Measurements from ENCODE around the gene MTRF1L.

MTRF1L gene, protein sequence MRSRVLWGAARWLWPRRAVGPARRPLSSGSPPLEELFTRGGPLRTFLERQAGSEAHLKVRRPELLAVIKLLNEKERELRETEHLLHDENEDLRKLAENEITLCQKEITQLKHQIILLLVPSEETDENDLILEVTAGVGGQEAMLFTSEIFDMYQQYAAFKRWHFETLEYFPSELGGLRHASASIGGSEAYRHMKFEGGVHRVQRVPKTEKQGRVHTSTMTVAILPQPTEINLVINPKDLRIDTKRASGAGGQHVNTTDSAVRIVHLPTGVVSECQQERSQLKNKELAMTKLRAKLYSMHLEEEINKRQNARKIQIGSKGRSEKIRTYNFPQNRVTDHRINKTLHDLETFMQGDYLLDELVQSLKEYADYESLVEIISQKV

DNA sequence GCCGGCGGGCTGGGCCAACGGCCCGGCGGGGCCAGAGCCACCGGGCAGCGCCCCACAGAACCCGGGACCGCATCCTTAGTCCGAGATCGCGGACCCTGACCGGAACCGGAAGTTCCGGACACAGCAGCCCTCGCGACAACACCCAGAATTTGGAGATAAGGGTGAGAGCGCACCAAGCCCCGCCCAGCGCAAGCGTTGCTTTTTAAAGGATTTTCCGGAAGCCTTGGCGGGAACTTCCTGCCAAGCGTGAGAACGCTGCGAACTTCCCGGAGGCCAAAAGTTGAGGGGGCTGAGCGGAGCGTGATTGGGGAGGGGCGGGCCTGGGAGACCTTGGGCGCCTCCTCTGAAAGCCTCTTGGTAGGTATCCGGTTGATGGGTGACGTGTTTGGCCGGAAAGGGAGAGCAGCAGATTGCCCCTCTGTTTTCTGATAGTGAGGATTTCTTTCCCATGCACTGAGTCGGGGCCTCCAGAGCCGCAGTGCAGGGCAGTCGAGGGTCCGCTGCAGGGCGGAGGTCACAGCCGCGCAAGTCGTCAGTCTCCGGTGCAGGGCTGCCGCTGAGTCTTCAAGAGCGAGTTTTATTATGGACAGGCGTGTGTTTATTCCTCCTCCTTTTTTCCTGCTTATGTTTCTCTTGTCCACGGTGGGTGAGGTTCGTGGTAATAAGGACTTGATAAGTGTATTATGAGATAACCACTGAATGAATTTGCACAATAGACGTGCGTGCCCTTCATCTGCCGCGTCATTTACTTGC is at the start of gene MTRF1L:
TSS of gene MTRF1L (minus strand) at position 97 of the 753 bp plus-strand sequence. CDS start at position 73, 24 bp downstream.
- peak; percentile 97 for DNase-seq (ENCODE audit: low read depth)

DNA sequence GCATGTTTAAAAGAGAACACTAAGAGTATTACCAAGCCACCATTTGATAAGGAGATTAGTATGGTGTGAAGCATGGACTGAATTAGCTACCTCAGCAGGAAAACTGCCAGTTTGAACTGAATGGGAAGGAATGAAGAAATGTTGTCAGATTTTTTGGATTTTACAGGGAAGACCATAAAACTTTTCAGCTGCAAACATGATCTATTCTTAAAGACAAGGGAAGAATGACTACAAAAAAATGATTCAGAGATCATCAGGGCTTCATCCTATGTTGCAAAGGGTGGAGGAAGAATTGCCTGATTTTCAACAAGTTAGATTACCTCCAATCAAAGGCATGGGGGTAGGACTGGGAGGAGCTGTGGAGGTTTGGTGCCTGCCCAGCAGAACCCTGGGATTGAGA is 49.3 kb upstream of the MTRF1L start:
- DNase-seq (ENCODE audit: low read depth): peak; percentile 22

DNA sequence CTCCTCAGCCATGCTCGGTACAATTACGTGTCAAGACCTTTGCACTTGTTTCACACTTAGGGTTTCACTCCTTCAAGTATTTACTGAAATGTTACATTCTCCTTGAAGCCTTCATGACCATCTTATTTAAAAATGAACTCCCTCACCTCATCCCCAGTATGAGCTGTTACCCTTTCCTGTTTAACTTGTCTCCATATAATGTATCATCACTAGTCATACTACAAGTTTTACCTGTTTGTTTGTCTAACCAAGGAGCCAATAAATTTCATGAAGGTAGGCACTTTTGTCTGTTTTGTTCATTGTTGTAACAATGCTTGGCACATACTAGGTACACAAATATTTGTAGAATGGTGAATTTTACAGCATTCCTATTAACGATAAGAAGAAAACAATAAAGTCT is 46.1 kb upstream of the MTRF1L start:
- no peak for DNase-seq (ENCODE audit: low read depth)

DNA sequence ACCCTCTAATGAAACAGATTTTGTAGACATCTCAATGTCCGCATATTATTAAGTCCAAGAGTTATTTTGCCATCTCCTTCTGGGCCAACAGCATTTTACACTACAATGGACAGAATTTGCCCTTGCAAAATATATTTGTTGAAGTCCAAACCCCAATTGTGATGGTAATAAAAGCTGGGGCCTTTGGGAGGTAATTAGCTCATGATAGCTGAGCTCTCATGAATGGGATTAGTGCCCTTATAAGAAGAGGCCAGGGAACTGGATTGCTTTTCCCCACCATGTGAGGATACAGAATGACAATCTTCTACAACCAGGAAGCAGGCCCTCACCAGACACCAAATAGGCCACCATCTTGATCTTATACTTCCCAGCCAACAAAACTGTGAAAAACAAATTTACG is 44.9 kb upstream of the MTRF1L start:
- DNase-seq (ENCODE audit: low read depth): no peak

DNA sequence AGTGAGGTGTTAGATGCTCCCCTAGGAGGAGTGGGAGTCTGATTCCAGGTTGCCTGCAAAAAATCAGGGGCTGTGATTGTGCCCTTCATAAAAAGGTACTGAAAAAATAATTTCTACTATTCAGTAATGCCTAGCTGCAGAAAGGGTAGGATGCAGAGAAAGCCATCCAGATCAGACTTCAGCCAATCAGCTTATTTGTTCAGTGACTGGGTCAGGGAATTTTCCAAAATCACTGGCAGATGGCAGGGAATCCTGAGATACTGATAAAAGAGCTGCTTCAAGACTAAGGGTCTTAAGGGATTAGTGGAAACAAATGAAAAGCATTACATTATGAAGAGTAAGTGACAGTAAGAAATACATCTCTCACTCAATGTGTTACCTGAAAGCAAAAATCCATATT is 42.8 kb upstream of the MTRF1L start:
- no peak for DNase-seq (ENCODE audit: low read depth)

DNA sequence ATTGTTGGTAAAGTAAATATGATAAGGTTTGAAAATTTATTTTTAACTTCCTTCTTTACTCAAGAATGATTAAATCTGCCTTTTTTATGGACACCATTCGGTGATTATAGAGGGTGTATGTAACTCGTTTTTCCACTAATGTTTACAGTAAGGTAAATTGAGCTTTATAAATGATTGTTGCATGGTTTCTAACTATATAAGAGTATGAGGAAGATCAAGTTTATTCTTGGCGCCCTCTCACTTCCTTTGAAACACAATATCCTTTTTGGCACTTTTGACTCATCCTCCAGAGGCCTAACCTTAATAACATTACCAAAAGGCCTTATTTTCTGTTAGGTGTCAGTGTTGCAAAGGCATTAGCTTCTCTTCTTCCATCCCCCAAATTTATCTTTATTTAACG is 41.8 kb upstream of the MTRF1L start:
- no peak for DNase-seq (ENCODE audit: low read depth)

DNA sequence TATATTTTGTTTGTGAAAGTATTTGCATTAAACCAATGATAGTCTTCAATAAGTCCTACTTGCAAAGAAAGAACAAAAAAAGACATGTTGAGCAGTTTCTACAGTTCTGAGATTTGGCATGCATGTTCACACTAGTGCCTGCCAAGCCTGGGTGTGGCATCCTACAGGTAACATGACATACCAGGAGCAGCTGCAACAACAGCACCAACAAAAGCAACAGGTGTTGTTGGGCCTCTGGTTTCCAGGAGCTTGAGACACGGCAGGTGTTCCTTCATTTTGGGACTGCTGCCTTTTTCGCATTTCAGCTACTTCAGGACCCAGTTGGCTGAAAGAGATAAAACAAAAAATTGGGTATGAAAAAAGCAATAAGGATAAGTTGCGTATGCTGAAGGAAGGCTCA is 41.2 kb upstream of the MTRF1L start:
- DNase-seq (ENCODE audit: low read depth): no peak

DNA sequence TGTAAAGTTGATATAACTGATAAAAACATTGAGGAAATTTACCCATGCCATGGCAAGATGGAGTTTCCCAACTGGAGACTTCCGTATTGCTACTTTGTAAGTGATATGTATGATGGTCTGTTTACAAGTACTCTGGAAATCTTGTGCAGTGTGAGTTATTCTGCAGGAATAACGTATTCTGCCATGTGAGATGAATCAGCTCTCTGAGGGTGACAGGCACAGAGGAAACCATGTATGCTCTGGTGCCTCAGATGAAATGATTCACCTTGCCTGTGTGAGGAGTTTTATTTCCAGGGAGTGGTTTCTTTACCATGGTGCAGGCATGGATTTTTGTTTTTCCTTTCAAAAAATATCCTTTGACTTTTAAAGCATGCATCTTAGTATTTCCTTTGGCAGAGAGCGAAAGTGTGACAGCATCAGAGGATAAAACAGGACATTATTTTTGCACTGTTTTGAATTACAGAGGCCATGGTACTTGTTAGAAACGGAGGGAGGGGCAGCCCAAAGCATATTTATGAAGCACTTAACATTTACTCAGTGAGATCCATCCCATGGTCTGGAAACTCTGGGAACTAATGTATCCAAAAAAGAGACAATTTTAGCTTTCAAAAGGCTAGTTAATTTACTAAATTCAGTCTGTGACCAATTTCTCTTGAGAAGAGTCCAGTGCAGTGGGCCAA is 36.0 kb upstream of the MTRF1L start:
- DNase-seq (ENCODE audit: low read depth): peak; percentile 70

DNA sequence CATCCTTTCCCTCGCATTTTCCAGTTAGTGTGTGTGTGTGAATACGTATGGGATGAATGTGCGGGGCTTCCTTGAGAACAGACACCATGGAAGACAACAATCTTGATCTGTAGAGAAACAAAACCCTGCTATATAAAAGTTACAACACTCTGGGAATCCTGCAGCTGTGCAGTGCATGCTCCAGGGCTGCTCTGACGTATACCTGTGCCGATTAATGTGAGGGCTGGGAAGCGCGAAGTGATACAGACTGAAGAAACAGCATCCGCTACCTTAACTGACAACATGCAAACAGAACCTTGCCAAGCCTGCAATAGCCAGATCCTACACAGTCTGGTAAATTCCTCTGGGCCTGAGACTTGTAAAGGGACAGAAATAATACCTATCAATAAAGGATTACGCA is 31.6 kb upstream of the MTRF1L start:
- no peak for DNase-seq (ENCODE audit: low read depth)

DNA sequence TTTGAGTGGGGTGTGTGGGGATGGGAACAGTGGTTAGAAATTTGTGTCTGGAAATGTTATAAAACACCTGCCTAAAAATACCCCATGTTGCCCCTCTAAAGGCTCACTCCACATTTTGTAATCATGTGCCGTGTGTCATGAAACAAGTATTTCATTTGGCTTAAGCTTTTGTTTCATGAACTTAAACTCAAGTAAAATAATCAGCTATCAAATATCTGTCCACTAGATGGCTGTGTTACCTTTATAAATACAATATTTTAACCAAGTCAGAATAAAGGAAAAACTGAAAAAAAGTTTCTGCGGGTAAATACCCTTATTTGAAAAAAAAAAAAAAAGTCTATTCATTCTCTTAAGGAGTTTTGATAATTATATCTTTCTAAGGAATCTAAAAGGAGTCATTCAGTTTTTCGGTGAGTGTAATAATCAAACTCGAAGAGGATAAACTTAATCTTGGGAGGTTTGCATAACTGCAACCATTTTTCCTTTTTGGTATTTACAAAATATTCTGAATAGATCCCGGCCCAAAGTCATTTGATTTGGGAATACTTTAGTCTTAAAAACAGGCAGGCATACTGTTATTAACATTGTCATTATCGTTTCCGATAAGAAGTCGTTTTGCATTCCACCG is 29.9 kb upstream of the MTRF1L start:
- DNase-seq (ENCODE audit: low read depth): peak; percentile 70

DNA sequence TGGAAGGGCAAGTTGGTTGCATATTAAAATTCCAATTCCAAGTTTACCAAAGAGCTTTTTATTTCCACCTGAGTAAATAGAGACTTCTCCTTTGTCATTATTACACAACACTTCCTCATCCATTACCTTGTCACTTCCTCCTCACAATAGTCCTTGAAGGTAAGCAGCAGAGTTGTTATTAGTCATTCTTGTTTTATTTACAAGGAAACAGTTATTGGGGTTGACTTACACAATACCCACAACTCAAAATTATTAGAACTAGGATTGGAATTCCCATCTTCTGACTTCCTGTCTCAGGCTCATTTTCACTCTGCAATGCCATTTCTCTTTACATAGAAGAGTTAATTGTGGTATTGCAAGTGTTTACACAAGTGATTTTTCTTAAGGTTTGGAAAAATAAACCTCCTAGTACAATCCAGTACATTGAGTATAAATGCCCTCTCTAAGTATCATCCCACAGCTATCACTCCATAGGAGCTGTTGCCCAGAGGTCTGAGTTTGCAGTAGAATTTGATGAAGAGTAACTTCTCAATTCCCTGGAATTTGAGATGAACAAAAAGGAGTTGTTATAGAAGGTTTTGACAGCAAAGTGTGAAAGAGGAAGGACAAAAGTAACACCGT is 28.9 kb upstream of the MTRF1L start:
- peak; percentile 26 for DNase-seq (ENCODE audit: low read depth)

DNA sequence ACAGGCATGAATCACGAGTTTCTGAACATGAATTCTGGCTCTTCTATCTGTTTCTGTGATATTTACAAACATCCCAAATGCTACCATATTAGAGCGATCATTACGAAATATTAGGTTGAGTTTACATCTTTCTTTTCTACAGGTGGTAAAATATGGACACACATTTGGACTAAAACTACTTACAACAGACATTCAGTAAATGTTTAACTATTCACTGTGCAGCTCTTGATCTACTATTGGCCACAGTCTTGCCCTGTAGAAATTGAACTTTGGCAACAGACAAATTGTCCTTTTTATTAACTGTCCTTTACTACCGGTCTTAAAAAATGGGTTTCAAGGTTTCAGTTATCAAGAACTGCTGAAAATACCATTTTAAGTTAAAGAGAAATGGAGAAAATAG is 26.5 kb upstream of the MTRF1L start:
- no peak for DNase-seq (ENCODE audit: low read depth)

DNA sequence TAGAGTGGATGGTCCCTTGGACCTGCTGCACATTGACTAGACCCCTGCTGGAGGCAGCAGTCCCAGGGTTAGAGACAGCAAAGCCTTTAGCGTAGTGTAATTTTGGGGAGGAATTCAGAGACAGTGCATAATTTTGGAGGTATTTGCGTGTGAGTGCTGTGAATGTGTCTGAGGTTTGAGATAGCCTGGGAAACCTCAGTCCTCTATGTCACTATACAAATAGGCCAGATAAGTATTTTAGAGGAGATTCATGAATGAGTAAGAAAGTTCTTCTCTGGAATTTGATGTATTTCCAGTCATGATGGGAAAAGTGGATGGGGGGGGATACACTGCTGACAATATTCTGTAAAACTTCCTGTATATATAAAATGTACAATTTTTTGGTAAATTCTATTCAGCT is 25.8 kb upstream of the MTRF1L start:
- DNase-seq (ENCODE audit: low read depth): no peak

DNA sequence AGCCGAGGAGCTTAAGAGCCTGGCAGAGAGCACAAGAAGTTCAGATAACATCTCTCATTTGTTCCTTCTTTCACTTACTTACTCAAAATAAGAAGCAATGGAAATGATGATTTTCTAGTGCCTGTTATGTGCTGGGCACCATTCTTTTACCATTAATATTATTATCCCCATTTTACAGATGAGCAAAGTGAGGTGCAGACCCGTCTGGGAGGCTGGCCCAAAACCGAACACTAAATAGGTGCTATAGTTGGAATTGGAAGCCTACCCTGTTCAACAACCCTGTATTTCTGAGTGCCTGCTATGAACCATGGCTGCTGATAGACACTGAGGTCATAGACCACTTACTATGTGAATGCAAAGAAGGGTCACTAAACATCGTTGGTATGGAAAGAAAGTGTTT is 25.0 kb upstream of the MTRF1L start:
- DNase-seq (ENCODE audit: low read depth): no peak

DNA sequence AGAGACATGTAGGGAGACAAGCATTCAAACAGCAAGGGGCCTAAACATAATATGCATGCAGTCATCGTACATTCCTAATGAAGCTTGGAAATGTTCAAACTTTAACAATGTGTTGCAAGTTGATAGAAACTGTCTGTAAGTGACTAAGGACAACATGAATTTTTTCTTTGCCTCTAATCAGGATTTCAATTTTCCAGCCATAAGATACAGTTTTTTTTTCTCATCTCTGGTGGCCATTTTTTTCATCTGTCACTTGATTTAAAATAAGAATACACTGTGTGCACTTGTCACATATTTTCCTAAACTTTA is 22.2 kb upstream of the MTRF1L start:
- DNase-seq (ENCODE audit: low read depth): no peak

DNA sequence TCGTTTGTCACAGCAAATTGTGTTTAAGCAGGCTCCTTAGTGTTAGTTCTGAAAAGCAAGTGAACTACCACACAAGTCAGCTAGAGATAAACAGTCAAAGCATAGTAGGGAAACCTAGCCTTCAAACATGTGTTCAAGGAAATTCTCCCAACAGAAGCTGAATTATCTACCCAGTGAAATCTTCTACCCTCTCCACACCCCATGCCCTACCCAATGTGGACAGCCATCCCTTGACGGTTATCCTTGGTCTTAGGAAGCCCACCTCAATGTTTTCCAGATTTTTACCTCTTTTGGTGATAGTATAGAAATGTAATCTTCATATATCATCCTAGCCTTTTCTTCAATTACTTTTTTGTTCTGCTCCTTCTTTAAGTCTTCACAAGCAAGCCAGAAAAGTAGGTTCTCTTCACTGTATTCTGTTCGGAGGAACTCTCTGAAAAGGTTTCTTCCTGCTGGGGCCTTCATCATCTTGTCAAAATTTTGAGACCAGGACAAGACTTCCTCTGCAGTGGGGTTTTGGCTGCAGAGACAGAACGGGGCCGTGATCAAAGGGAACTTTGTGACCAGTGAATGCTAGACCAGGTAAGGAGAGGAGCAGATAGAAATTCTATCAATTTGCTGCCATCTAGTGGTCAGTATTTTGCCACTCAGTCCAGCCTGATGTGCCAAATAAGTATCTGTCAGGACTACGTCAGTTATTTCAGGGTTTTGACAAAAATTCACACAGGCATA is 21.6 kb upstream of the MTRF1L start:
- peak; percentile 54 for DNase-seq (ENCODE audit: low read depth)

DNA sequence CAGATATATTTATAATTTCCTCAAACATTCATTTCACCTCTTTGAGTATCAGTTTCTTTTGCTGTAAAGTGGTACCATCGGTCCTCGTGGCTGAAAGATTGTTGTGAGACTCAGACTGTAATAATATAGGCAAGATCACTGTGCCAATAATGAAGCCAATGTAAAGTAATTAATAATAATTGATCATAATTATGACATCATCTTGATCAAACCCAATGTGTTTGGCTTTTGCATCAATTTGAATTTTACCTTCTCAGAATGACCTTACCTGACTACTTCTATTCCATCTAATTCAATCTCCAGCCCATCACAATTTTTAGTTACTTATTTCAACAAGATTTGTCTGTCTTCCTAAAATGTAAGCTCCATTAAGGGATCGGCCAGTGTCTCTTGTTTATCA is 15.8 kb upstream of the MTRF1L start:
- DNase-seq (ENCODE audit: low read depth): no peak

DNA sequence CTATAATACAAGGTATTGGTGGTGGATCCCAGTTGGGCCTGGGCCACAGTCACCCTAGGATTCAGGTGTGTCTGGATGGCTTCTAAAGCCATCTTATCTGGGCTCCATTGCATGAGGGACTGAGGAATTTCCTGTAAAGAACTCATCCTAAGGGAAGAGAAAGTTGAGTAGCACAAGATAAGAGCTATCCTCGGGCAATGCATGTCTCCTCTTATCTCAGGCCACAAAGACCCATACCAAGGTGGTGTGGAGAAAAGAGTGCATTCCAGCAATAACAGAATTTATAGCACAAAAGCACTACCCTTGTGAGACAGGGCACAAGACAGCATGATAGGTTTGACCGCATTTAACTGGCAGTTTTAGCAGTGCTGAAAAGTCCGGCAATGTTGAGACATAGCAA is 14.3 kb upstream of the MTRF1L start:
- DNase-seq (ENCODE audit: low read depth): no peak

DNA sequence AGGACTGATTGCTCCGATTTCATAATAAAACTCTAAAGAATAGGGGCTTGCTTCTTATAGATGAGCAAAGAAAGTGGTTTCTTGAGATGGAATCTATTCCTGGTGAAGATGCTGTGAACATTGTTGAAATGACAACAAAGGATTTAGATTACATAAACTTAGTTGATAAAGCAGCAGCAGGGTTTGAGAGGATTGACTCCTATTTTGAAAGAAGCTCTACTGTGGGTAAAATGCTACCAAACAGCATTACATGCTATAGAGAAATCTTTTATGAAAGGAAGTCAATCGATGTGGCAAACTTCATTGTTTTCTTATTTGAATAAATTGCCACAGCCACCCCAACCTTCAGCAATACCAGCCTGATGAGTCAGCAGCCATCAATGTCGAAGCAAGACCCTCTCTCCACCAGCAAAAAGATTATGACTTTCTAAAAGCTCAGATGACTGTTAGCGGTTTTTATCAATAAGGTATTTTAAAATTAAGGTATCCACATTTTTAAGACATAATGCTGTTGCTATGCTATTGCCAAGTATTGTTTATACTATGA is 12.7 kb upstream of the MTRF1L start:
- DNase-seq (ENCODE audit: low read depth): no peak

DNA sequence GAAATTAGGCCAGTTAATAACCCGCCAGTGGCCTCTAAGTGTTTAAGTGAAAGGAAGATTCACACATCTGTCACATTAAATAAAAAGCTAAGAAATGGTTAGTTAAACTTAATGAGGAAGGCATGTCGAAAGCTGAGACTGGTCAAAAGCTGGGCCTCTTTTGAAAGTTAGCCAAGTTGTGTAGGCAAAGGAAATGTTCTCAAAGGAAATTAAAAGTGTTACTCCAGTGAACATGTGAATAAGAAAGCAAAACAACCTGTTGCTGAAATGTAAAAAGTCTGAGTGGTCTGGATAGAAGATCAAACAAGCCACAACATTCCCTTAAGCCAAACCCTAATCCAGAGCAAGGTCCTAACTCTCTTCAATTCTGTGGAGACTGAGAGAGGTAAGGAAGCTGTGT is 10.9 kb upstream of the MTRF1L start:
- no peak for DNase-seq (ENCODE audit: low read depth)

DNA sequence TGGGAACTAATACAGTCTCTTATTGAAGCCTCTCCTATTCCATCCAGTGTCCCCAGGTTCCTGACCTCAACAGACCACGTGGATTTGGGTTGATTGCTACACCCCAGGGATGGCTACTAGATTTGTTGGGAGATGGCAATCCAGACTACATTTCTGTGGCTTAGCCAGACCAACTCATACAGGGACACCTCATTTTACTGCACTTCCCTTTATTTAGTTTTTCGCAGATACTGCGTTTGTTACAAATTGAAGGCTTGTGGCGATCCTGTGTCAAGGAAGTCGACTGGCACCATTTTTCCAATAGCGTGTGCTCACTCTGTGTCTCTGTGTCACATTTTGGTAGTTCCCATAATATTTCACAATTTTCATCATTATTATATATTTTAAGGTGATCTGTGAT is 10.3 kb upstream of the MTRF1L start:
- no peak for DNase-seq (ENCODE audit: low read depth)

DNA sequence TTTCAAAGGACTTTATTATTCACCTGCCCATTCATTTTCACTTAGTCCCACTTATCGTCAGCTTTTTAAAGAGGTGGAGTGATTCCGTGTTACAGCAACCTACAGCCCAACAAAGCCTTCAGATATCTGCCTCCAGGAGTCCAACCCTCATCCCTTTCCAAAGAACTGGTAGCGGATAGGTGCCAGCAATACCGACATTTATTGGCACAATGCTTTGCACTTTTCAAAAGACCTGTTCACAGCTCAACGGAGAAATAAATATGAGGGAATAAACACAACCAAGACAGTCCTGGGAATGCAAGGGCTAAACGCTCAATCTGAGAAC is 819 bp upstream of the MTRF1L start:
- DNase-seq (ENCODE audit: low read depth): no peak
